ENCODE data around the gene THAP9.

DNA sequence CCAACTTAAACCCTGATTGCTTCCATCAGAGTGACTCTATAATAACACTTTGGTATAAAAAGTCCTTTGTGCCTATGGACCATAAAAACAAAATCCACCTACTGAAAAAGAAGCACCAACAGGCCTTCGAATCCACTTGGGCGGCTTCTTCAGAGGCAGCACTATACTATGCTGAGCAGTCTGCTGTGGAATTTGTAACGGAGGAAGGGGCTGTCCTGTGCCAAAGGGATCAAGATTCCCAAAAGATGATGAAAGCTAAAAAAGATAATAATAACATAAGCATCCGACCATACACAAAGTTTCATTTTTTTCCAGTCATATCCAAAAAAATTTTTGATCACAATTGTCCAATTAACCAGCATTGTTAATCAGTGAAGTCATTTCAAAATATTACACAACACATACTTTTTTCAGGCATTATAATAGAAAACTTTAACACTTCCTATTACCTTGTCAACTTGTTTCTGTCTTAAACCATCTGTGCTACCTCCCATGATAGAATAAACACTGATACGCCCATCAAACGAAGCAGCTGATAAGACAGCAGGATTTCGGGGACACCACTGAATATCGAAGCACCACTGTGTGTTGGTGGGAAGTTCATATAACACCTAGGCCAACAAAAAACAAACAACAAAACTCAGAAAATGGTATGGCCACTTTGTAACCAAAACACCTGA, 33.7 kb upstream of the THAP9 start:
- TF ChIP-seq, protein P1, sequence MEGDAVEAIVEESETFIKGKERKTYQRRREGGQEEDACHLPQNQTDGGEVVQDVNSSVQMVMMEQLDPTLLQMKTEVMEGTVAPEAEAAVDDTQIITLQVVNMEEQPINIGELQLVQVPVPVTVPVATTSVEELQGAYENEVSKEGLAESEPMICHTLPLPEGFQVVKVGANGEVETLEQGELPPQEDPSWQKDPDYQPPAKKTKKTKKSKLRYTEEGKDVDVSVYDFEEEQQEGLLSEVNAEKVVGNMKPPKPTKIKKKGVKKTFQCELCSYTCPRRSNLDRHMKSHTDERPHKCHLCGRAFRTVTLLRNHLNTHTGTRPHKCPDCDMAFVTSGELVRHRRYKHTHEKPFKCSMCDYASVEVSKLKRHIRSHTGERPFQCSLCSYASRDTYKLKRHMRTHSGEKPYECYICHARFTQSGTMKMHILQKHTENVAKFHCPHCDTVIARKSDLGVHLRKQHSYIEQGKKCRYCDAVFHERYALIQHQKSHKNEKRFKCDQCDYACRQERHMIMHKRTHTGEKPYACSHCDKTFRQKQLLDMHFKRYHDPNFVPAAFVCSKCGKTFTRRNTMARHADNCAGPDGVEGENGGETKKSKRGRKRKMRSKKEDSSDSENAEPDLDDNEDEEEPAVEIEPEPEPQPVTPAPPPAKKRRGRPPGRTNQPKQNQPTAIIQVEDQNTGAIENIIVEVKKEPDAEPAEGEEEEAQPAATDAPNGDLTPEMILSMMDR (IDR thresholded peaks at IDR 0.05): no peak
- TF ChIP-seq ZFX (IDR thresholded peaks at IDR 0.05; ENCODE audit: borderline replicate concordance): no peak
